Jurkat, Clone E6-1 (cell line): ENCODE measurements around the gene ACMSD.
"Not testable (repeated sequence)": the region's sequence is repeated elsewhere in the genome, so short reads cannot be mapped to it uniquely, and the experiment has no call there.

Experiments
- DNase-seq: peaks from one replicate; pipeline ENCODE4 v3.0.0-alpha.2; 2011; ENCODE audit warnings: low read depth, low spot score
- H3K4me3 ChIP-seq: 2 replicates; pipeline ENCODE4 v1.5.1; 2011; ENCODE audit warnings: mild to moderate bottlenecking, low read length, control low read depth, moderate library complexity

The ACMSD gene

GRCh38 chr2:134845719-134846118, 7.3 kb downstream of the ACMSD start:
- H3K4me3 ChIP-seq: no peak overlapping the region
- DNase-seq: no peak

- no peak for DNase-seq
Observed at GRCh38 chr2:134846213-134846612, 7.8 kb downstream of the ACMSD start.

GRCh38 chr2:134847582-134847981, 9.2 kb downstream of the ACMSD start:
- not testable (repeated sequence) for DNase-seq

More at GRCh38 chr2:134846213-134846612, 7.8 kb downstream of the ACMSD start:
- H3K4me3 ChIP-seq: no peak overlapping the region

GRCh38 chr2:134852518-134852917, 14.1 kb downstream of the ACMSD start:
- H3K4me3 ChIP-seq: no peak overlapping the region
- DNase-seq: no peak

More at GRCh38 chr2:134847582-134847981, 9.2 kb downstream of the ACMSD start:
- not testable (repeated sequence) for H3K4me3 ChIP-seq

GRCh38 chr2:134855709-134856108, 17.3 kb downstream of the ACMSD start:
- DNase-seq: no peak
- H3K4me3 ChIP-seq: no peak overlapping the region

GRCh38 chr2:134858245-134858644, 19.8 kb downstream of the ACMSD start:
- no peak overlapping the region for H3K4me3 ChIP-seq
- DNase-seq: no peak

- no peak overlapping the region for H3K4me3 ChIP-seq
- DNase-seq: no peak
Observed at GRCh38 chr2:134861173-134861572, 22.8 kb downstream of the ACMSD start.

- DNase-seq: no peak
- no peak overlapping the region for H3K4me3 ChIP-seq
Observed at GRCh38 chr2:134862069-134862468, 23.7 kb downstream of the ACMSD start.

GRCh38 chr2:134862674-134863073, 24.3 kb downstream of the ACMSD start:
- no peak for DNase-seq
- H3K4me3 ChIP-seq: no peak overlapping the region

GRCh38 chr2:134863446-134863845, 25.0 kb downstream of the ACMSD start:
- DNase-seq: no peak
- no peak overlapping the region for H3K4me3 ChIP-seq

GRCh38 chr2:134865067-134865787, 26.8 kb downstream of the ACMSD start:
- no peak for DNase-seq
- no peak overlapping the region for H3K4me3 ChIP-seq

- no peak for DNase-seq
- no peak overlapping the region for H3K4me3 ChIP-seq
Observed at GRCh38 chr2:134866498-134867099, 28.2 kb downstream of the ACMSD start.

- no peak for DNase-seq
Observed at GRCh38 chr2:134869946-134870736, 31.7 kb downstream of the ACMSD start.

GRCh38 chr2:134873152-134873551, 34.7 kb downstream of the ACMSD start:
- DNase-seq: no peak
- H3K4me3 ChIP-seq: no peak overlapping the region

More at GRCh38 chr2:134869946-134870736, 31.7 kb downstream of the ACMSD start:
- H3K4me3 ChIP-seq: no peak overlapping the region

GRCh38 chr2:134875309-134875708, 36.9 kb downstream of the ACMSD start:
- H3K4me3 ChIP-seq: no peak overlapping the region

GRCh38 chr2:134882773-134883172, 44.4 kb downstream of the ACMSD start:
- DNase-seq: no peak
- no peak overlapping the region for H3K4me3 ChIP-seq

More at GRCh38 chr2:134875309-134875708, 36.9 kb downstream of the ACMSD start:
- no peak for DNase-seq

GRCh38 chr2:134883552-134884293, 45.3 kb downstream of the ACMSD start:
- DNase-seq: no peak
- no peak overlapping the region for H3K4me3 ChIP-seq

- no peak for DNase-seq
- H3K4me3 ChIP-seq: no peak overlapping the region
Observed at GRCh38 chr2:134884435-134884834, 46.0 kb downstream of the ACMSD start.

- no peak for DNase-seq
- H3K4me3 ChIP-seq: no peak overlapping the region
Observed at GRCh38 chr2:134892282-134893035, 54.0 kb downstream of the ACMSD start.
